ENCODE data around the gene ESRRG.
"Not testable (repeated sequence)": the region's sequence is repeated elsewhere in the genome, so short reads cannot be mapped to it uniquely, and the experiment has no call there.

Gene ESRRG

DNA sequence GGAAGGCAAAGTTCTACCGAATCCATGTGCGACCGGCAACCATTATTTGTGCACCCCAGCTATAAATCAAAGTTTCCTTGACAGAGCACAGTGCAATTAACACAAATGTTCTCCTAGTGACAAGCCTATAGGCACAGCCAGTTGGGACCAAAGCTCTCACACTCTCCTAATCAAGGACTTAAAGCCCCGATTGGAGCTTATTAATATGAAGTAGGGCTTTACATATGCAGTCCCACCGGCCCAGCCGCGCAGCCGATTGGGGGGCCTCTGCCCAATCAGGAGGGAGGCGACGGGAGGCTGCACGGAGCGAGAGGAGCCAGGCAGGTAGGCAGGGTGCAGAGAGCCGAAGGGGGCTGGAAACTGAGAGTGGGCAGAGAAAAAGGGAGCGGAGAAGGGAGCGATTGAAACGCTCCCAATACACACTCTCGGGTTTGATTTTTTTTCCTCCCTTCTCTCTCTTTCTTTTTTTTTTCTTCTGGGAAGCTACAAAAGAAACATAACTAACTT lies at the start of gene ESRRG:
TSS of gene ESRRG (minus strand) at position 156 of the 507 bp plus-strand sequence. CDS start at position 26, 130 bp downstream.
- DNase-seq = peak; percentile 17

DNA sequence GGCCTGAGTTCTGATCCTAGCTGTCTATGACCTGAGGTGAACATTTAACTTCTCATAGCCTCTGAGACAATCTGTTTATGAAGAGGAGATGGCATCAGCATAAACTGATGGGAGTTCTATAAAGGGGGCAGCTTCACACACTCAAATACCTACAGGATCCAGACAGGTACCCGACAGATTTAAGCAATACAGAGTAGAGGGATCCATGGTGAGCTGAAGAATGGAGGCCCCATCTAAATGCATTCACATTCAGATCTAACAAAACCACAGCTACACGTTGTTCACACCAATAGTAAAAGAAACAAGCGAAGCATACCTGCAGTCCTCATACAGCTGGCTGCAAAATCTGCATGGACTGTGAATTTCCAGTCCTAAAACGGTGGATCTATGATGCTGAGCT lies 48.7 kb upstream of the ESRRG start:
- DNase-seq = no peak

DNA sequence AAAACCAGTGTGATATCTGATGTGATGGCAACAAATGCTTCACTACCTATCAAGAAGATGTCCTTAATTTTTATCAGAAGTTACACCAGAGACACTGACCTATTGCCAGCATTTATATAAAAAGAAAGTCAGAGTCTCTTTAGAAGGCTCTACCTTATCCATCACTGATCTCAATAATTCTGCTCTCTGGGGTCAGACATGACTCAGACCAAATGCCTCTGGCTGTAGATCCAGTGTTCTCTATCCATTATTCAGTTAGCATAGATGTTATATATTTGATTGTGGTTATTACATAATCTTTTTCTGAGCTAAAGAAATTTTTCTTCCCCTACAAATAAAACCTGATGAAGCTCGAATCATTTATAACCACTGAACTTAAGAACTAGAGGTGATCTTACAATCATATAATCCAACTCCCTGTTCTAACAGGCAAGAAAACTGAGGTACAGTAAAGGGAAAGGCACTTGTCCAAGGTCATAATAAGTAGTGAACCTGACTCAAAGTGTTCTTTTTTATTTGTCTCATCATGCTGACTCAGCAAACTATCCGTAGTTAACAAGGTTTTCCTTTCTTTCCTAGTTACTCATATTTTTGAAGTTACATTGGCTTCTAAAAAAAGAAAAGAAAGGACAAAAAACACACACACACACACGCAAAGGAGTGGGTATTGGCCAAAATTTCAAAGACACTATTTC lies 43.6 kb upstream of the ESRRG start:
- no peak for DNase-seq

DNA sequence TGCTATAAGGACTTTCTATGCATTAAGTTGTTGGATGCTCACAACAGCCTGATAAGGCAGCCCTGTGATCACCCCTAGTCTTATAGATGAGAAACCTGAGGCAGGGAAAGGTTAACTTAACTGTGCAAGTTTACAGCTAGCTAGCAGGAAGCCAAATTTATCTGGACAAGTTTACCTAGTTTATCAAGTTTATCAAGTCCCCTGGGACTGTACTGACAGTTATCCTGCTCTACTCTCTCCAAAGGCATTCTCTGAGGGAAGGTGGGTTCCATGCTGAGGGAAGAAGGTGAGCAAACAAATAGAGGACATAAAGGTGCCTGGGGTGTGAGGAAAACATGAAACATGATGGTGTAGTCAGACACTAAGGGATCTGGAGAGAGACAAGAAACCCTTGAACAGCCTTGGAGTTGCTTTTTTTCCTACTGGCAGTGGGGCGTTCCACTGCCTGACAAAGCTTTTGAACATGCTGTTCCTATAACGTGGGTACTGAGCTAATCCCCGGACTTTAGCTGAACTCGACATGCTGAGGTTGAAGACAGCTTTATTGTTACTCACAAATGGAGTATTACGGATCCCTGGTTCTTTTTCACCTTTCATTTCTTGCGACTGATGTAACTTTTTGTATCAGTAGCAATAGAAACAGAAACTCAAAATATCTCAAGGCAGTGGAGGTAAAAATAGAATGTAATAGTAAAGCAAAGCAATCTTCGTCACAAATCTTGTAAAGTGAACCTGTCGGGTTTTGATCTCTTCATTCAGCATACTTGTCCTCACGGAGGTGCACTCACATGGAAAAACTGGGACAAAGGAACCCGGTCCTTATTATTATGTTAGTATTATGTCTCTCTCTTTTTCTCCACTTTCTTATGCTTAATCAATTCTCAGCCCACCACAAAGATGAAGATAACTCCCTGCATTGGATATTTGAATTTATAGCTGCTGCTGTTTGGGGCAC lies 42.4 kb upstream of the ESRRG start:
- no peak for DNase-seq

DNA sequence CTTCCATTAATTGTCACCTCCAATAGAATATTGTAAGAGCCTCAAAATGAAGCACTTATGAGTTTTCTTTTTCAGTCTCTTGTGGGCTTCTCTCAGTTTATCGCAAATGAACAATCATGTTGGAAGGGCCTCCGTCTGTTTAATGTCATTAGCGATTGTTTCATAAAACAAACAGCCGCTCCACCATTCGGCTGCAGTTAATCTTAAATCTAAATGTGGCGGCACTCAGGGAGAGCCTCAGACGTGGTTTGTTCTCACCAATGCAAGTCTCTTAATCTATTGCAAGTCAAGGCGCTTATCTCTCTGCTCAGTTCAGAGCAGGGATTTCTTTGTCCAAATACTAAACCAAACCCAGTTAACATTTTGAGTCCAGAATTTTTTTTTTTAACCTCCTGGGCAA lies 34.9 kb upstream of the ESRRG start:
- DNase-seq = no peak

DNA sequence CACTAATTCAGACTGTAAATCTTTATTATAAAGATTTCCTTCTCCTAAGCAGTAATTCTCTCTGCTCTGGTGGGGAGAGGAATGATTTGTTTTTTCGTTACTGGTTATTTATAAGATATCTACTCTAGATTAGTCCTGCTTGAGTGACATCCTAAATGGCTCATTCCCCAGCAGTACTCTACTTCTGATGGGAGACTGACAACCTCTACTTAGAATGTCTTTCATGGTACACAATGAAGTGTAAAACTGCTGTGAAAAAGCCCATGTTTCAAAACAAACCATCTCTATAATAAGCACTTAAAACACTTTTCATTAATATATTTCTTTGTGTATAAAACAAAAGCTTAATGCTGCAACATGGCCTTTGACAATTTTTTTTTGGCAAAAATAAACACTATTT lies 33.9 kb upstream of the ESRRG start:
- DNase-seq = no peak

DNA sequence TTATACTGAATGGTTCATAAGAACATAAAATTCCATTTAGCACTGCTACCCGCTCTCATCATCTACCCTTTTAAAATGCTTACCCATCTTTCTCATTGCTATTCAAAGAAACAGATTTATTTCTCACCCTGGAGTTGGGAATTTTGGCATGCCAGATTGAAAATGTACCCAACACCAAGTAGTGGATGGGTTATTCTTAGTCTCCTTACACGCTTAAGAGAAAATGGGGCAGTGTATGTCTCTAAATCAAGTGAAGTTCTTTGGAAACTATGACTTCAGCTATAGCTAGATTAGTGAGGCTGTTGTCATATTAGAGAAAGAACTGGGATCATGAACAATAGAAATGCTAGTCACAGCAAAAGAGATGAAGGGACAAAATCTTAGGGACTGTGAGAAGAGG lies 27.7 kb upstream of the ESRRG start:
- DNase-seq = no peak

DNA sequence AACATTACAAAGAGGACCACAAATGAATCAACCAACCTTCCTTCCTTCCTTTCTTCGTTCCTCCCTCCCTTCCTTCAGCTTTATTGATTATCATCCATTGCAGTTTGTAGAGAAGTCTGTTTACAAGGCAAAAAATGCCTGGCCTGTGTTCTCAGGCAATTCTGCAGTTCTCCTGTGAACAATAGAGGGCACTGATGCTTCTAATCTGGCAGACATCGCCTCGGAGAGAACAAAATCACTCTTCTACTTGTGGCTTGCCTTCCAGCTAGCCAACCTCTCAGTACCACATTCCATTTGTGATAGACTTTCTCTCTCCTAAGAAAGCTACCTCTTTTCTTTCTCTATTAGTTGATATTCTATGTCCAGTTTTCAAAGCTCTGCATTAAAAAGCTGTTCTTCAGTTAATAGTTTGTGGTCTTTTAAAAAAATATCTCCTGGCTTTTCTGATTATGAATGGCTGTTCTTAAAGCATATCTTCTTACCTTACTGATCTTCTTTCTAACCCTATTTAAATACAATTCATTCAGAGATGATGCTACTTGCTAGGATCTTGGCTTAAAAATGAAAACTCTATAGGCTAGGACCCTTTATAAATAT lies 26.9 kb upstream of the ESRRG start:
- DNase-seq = peak; percentile 25

DNA sequence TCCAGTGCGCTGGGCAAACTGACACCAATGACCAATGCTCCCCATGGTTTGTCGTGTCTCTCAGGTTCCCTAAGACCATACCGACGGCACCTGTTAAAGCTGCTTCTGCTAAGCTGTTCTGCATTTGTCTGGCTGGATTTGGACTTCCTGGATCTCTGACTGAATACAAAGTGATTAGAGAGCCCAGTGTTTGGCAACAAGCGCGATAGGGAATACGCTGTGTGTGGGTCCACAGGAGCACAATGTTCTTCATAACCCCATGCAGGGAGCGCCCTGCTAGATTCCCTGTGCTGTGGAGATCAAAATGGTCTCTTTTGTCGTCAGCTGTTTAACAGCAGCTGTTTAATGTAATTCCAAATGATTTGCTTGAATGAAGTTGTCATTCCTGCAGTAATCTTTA lies 26.0 kb upstream of the ESRRG start:
- DNase-seq = no peak

DNA sequence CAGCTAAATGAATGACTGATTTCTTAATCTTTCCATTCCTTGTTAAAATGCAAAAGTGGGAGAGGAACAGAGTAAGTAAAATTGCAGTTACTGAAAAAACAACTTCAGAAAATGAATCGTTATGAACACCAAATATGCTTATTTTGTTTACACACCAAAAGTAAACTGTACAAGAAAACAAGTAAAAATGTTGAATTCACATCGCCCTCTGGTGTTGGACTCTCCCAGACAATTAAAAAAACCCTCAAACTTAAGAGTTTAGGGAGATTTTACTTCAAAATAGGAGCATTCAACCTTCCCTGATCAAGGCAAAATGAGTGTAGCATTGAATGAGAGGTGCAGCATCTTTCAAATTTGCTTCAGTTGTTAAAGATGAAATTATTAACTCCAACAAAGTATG lies 19.4 kb upstream of the ESRRG start:
- no peak for DNase-seq

DNA sequence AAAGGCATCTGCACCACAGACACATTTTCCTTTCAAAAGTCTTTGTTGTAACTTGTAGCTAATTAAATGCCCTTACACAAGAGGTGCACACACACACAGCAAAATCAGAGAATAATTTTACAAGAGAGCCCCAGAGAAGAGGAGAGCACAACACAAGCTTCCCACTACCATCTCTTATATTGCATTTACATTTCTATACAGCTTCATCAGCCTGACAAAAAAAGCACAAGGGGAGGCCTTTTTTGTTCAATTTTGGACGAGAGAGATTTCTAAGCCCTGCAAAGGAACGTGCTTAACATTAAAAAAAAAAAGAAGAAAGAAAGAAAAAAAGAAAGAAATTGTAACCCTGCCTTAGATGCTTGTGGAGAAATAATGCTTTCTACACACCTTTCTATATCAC lies 17.1 kb upstream of the ESRRG start:
- no peak for DNase-seq

DNA sequence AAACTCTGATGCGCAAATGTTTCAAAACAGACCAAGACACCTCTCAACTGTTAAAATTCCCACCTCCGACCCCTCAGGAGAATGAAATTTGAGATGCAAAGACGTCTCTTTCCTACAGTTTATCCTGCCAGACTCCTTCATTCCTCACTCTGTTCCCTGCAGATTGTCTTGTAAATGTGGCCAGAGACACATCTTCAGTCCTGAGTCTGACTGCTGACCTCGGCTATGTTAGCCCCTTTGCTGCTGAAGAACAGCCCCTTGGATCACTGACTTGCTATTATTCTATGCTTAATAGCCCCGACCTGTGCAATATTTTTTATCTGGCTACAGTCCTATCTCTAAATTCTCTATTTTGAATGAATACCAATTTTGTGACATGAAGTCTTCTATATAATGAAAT lies 16.6 kb upstream of the ESRRG start:
- DNase-seq = no peak

DNA sequence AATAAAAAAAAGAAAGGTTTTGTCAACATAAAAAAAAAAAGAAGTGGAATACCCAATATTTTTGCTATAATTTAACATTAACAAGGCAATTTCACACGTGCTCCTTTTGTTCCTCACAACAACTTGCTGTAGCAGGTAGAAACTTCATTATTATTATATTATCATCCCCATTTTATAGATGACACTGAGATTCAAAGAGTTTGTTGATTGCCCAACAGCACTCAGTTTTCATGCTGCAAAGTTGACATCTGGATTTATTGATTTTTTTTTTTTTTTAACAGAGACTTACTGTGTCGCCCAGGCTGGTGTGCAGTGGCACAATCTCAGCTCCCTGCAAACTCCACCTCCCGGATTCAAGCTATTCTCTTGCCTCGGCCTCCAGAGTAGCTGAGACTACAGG lies 8.9 kb upstream of the ESRRG start:
- DNase-seq = no peak

DNA sequence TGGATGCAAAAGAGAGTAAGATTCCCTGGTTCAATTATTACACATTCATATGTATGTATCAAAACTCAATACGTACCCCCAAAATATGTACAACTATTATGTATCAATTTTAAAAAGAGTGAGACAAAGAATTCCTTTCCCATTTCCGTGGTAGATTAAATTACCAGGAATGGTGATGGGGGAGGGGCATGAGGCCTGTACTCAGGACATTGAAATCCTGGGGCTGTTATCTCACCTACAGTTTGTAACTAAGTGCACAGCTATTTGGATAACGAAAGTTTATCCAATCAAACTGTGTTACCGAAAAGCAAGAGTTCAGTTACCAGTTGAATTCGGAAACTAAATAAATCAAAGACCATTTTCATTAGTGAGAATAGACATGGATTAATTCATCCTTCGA lies 8.3 kb upstream of the ESRRG start:
- no peak for DNase-seq

DNA sequence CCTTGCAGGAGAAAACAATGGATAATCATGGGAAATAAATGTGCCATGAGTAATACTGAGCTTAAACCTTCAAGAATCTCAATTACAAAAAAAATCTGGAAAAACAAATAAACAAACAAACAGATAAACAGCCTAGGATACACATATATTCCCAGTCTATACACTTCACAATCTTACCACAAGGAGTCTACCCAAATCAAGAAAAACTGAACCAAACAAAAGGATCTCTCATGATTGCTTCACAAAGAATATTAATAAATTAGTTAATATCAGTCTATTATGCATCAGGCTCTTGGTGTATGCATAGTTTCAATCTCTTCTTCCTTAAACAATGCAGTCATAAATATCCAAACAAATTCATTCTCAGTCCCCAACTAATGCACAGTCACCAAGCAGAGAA lies 3.2 kb upstream of the ESRRG start:
- no peak for DNase-seq

DNA sequence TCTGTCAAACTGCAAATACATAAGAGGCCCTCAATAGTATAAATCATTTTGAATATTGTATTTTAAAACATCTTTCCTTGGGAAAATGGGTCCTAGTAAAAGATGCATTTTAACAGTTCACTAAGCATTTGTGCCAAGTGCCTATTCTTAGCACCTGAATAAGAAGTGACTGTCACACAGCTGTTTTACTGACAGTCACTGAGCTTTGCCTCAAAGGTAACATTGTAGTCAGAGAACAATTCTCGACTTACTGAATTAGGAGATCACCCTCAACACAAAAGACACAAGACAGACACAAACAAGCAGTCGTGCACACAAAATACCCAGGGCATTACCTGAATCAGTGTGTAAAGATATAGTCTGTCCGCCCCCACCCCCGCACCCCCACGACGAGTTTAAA lies 408 bp downstream of the ESRRG start:
- no peak for DNase-seq

DNA sequence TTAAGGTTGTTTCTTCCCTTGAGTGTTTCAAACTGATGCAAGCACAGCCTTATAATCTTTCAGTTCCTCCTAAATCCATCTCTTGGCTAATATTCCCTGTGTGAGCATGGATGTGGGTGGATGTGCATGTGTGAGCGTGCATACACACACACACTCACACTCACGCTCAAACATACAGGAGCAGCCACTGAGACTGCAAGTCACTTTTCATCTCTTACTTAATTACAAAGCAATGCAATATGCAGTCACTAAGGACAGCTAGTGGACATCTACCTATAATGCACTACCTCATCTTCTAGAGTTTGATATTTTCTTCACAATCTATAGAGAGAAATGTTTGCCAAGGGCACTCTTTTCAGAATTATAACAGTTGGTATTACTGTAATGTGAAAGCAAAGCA lies 1.4 kb downstream of the ESRRG start:
- DNase-seq = no peak

DNA sequence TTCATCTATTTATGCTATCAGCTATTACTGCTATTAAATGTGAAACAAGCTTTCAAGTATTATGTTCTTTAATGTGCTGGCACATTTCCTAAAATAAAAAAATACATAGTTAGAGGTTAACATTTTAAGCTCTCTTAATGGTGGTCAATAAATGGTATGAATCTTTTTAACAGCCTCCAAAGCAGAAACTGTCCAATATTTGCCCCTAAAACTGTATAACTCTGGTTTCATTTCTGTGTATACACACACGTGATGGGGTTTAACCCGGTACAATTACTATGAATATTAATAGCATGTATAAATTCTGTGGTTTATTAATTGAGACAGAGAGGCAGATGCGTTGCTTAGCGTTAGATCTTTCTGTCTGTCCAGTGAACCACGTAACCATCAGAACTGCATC lies 2.2 kb downstream of the ESRRG start:
- DNase-seq = no peak

DNA sequence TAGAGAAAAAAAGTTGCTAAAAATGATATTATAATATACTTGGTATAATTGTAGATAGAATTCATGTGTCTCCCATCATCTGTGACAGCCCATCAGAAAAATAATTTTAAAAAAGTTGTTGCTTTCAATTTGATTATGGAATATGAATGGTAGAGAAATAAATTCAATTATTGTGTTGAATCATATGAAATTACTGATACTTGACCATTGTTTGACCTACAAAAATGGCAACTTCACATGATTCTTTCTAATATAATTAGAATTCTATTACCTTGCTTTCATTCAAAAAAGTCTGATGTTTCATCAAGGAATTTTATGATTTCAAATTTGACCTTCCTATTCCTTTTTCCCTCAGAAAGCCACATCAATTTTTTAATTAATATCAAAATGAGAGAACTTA lies 11.5 kb downstream of the ESRRG start:
- no peak for DNase-seq

DNA sequence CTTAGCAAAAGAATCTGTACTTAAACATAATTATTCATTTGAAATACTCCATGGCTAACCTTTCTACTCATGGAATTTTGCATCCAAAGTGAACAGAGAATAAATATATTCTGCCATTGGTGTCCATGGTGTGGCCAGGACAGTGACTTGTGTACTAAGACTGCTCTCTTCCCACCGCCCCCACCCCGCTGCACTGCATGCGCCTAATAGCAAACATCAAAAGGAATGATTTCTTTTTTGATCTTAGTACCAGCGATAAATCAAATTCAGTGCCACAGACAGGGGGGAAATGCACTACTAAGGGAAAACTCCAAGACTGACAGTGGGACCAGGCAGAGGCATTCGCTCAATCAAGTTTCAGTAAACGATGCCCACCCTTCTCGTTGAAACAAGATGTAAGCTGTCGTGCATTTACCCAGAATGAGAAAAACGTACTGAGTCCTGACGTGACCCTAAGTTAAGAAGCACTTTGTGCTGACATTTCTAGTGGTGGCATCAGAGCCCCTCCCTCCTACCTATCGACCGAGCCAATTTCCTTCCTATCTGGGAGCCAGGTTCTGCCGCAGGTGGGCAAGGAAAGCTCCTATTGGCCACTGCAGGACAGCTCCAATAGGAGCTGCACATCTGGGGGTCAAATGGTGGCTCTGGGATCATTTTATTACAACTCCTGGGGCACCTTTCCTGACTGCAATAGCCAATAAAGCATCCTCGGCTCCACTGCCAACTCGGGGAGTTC lies 12.5 kb downstream of the ESRRG start:
- no peak for DNase-seq

DNA sequence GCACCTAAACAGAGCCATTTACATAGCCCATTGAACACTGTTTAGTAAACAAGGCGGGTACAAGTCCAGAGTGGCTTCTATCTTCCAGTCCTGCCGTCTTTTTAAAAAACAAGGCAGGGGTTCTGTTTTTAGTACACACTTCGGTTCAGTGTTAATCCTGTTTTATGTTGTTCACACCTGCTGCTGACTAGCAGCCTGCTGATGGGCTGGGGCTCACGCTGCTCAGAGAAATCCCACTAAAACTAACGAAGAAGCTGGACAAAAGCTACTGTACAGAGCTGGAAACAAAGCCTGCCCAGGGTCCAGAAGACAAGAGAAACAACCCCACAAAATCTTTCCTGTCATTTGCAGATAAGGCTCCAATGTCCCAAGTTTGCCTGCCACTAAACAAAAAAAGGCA lies 13.2 kb downstream of the ESRRG start:
- no peak for DNase-seq

DNA sequence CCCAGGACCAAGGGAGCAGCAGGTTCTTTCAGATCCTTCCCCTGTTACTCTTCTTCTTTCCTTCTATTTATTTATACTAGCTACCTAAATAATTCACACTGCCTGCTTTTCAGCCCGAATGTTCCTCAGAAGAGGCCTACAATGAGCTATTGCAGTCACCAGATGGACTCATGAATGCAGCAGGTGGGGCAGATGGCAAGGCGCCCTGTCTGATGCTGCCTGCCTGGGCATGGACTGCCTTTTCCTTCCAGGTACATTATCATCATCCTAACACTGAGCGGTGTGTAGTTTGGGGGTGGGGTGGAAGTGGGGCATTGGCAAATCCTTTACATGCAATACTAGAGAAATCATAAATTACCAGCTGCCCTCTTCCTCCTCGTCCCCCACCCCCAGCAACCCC lies 17.6 kb downstream of the ESRRG start:
- peak; percentile 19 for DNase-seq

DNA sequence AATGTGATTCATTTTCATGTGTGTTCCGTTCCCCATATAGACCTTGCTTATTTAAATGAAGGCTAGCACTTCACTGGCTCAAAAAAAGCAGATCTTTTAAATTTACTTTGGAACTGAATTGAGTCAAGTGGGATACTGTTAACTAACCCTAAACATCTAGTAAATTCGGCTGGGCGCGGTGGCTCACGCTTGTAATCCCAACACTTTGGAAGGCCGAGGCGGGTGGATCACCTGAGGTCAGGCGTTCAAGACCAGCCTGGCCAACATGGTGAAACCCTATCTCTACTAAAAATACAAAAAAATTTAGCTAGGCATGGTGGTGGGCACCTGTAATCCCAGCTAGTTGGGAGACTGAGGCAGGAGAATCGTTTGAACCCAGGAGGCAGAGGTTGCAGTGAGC lies 19.2 kb downstream of the ESRRG start:
- DNase-seq = not testable (repeated sequence)

Measured in NCI-H2029 (cell line).